PC-3 (cell line): Measurements from ENCODE around the gene ZNF423.

Source experiments
- CTCF ChIP-seq: fragments of 300-600 bp; sonication (generic); conservative IDR thresholded peaks from 2 replicates; pipeline ENCODE4 v1.5.1; 2017; ENCODE audit warnings: antibody characterized with exemption, low read depth, mild to moderate bottlenecking, low read length
- EZH2phosphoT487 ChIP-seq: fragments of 300-600 bp; sonication (generic); IDR thresholded peaks from 2 replicates; pipeline ENCODE4 v1.6.1; 2018; ENCODE audit warnings: mild to moderate bottlenecking, antibody characterized with exemption, low read length, borderline replicate concordance

GRCh38 chr16:49462362-49462988, 393.4 kb downstream of the ZNF423 start:
- TF ChIP-seq CTCF, result no peak
- no peak for TF ChIP-seq EZH2phosphoT487
